ENCODE results near the gene RBM22.

RBM22 gene

DNA sequence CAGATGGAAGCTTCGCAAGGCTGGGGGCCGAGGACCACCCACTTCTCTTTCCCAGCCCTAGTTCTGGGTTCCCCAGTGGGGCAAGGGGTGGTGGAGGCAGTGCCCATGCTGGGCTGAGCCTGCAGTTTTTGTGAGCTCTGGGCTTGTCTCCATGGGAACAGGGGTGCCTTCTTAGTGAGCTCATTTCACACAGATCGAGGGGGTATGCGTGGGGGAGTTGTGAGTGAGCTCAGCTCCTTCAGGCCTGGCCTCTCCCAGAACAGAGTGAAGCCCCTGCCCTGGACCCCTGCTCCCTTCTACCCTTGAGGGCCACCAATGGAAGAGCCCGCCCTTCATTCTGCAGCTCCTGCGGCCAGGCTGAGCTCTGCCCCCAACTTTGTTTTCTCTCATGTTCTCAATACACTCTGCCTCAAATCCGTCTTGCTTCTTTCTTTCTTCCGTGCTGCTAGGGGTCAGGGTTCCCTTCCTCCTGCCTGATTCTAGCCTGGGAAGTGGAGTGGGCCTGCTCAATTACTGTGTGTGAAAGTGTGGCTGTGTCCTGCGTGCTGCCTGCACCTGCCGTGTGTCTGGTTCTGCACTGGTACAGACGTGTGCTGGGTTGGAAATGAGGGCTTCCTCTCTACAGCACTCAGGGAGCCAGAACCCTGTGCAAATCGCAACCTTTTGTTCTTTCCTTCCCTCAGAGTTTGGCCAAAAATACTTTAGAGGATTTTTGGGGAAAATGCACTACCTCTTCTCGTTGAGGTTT lies 48.8 kb downstream of the RBM22 start:
- DNase-seq = no peak

- no peak for DNase-seq
Measured at GRCh38 chr5:150651382-150651781, 49.5 kb downstream of the RBM22 start.

DNA sequence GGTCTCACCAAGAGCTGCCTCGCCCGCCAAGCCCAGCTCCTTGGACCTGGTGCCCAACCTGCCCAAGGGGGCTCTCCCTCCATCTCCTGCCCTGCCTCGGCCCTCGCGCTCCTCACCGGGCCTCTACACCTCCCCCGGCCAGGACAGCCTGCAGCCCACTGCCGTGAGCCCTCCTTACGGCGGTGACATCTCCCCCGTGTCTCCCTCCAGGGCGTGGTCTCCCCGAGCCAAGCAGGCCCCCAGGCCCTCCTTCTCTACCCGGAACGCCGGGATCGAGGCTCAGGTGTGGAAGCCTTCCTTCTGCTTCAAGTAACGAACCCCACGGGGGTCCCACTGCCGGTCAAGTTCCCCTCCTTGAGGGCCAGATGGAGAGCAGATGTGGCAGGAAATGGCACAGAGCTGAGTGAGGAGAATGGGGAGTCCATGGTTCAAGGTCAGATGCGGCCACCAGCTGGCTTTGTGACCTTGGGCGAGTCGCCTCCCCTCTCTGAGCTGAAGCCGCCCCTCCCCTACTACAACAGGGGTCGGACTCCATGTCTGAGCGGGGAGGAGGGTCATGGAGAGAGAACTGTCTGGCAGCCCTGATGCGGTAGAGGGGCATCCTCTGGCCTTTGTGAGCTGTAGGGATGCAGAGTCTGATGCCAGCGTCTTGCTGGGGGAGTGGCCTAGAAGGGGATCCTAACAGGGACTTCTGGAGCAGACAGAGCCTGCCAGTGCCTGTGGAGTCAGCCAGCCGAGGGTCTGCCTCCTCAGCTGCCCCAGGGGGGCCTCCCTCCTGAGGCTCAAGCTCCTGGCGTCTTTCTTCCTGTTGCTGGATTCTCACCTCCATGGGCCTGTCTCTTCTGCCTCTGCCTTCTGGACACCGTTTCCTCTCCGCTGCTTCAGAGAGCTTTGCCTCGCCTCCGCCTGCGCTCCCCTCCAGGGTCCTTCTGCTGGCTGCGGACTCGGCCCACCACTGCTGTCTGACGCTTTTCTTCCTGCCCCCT lies 50.5 kb downstream of the RBM22 start:
- no peak for DNase-seq

- no peak for DNase-seq
Measured at GRCh38 chr5:150649108-150650020, 51.5 kb downstream of the RBM22 start.

GRCh38 chr5:150648294-150649107 lies 52.4 kb downstream of the RBM22 start:
- no peak for DNase-seq

DNA sequence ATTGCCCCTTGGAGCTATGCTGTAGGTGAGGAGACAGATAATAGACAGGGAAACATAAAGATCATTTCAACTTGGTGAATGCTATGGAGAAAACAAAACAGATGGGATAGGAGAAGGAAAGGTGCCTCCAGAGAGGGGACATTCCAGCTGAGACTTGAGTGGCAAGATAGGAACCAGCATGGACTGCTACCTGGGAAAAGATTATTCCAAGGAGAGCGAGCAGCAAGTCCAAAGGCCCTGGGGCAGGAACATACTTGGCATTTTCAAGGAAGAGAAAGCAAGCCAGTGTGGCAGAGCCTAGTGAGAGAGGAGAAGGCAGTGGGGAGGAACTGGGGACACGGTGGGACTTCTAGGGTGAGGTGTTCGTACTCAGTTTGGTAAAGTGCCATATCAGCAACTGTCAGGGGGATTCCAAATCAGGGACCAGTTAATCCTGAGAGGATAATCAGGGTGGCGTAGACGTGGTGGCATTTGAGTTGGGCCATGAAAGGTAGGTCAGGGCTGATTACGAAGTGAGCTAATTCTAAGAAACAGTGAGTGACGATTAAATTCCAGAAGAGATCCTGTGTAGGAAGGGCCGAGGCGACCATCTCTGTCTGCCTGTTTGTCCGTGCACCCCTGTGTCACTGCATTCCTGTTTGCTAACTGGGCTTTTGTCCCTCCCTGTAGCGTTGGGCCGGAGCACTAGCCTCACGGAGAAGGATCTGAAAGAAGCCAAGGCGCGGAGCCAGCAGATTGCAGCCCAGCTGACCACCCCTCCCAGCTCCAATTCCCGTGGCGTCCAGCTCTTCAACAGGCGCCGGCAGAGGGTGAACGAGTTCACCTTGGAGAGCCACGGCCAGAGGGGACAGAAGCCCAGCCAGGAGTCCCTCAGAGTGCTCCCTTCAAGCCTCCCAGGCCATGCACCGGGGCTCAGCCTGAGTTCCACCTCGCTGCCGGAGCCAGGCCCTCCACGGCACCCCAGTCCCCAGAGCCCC lies 53.3 kb downstream of the RBM22 start:
- no peak for DNase-seq

DNA sequence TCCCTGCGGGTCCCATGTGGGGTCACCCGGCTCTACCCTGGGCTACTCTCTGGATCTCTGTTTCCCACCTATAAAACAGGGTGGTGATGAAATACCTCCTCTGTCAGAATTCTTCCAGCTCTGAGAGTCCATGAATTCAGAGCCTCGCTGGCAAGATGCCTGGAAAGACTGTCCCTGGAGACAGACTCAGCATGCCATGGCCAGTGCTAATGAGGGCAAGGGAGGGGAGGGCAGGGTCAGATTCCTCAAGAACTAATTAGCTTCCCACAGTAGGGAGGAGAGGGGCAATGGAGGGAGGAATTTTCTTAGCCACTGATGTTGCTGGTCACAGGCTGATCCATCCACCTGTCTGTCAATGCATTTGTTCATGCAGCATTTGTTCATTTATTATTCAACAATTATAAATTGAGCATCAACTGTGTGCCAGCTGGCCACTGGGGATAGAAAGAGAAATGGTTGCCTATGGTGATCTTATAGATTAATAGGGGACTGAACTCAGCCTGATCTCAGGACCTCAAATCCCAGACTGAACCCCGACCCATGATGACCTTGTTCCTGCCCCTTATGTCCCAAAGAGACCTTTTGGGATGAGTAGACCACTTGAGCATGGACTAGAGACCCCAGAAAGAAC lies 55.7 kb downstream of the RBM22 start:
- no peak for DNase-seq

GRCh38 chr5:150644514-150644913 lies 56.3 kb downstream of the RBM22 start:
- DNase-seq = no peak

DNA sequence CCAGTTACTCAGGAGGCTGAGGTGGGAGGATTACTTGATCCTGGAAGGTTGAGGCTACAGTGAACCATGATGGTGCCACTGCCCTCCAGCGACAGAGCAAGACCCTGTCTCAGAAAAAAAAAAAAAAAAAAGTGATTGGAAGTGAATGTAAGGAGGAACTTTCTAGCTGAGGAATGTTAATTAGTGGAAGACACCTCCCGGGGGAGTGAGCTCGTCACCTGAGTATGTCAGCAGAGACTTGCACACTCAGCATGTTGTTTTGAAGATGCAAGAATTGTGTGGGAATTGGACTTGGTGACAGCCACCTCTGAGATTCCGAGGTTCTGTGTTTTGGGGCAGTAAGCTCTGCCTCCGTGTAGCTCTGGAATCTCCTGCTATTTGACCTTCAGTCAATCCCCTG lies 56.8 kb downstream of the RBM22 start:
- no peak for DNase-seq

DNA sequence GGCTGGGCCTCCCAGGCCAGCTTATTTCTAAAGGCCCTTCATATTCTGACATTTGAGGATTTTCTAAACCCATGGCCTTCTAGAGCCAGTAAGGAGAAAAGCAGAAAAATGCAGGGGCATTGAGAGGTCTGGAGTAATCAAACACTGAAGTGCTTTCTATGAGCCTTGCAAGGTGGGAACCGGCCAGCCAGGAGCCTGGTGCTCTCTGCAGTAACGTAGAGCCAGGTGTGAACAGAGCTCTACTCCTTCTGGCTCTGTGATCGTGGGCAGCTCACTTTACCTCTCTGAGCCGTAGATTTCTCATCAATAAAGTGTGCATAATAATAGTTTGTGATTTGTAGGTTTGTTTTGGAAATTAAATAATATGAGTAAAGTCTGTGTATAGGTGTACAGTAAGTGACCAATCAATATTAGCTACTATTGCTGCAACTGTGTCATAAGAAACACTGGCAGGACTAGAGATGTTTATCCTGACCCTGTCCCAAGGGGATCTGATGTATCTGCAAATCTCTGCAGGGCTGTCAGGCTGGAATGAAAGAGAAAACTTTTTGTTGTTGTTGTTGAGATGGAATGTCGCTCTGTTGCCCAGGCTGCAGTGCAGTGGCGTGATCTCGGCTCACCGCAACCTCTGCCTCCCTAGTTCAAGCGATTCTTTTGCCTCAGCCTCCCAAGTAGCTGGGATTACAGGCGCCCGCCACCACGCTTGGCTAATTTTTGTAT lies 57.7 kb downstream of the RBM22 start:
- DNase-seq = no peak

- no peak for DNase-seq
Measured at GRCh38 chr5:150642567-150642927, 58.3 kb downstream of the RBM22 start.

DNA sequence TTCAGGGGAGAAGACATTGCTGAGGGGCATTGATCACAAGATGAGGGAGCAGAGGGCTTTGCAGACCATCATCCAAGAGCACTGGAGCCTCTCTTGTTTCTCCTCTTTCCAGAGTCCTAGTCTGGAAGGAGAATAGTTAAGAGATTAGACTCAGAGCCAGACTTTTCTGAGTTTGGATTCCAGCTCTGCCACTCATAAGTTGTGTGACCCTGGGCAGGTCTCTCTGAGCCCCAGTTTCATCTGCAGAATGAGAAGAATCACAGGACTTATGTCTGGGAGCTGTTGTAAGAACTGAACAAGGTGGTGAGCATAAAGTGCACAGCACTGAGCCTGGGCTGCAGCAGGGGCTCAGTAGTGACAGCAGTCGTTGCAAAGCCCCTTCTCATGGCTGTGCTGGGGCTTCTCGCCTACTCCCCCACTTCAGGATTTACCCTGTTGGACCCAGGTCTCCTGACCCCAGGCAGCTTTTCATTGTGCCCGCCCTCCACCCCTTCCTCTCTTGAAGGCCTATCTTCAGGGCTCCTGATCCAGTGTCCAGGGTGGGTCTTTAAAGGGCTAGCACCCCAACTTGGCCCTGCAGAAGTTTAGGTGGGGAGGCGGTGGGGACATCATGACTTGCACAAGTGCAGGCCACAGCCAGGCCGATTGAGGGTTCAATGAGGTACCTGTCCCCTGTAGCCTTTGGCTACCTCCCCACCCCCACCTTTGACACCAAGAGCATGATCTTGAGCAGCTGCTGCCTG lies 58.9 kb downstream of the RBM22 start:
- no peak for DNase-seq

DNA sequence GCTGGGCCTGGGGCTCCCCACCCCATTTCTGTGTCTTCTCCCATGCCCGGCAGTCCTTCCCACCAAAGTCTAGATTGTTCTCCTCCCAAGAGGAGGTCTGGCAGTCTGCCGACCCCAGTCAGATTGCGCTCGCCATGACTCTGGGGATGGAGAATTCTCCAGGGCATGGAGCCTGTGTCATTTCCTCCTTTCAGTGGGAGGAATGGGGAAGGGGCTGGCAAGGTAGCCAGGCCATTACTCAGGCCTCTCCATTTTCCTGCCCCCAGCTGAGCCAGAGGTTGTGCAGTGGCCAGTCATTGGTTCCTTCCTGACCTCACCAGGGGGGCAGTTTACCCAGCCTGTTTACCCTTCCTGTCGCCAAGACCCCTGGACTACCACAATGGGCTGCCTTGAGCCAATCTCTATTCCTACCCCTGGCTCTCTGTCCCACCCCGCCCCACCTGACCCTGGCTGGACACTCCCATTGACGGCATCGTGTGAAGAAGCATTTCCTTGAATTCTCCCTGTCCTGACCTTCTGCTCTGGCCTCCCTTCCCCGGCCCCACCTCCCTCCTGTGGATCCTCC lies 59.8 kb downstream of the RBM22 start:
- DNase-seq = no peak

Data from activated effector memory CD4-positive, alpha-beta T cell treated with Interleukin-2 at 50 U/mL for 16 hours (primary cell).